Vagina (tissue), 2 donors: ENCODE data around the gene NEO1.

Experiments
- POLR2A ChIP-seq, 2 donors: fragments of 450-650 bp; IDR thresholded peaks; one replicate each; pipeline ENCODE4 v1.6.1; 2017; ENCODE audit warnings: antibody characterized with exemption in 2 of 2, mild to moderate bottlenecking in 2 of 2, moderate library complexity in 2 of 2
- TF ChIP-seq, protein P1 (sequence below), 3 experiments: fragments of 450-650 bp in 2 of 3; fragments of 200-600 bp in 1 of 3; sonication (generic) in 1 of 3; IDR thresholded peaks; one replicate each; pipeline ENCODE4 v1.5.1; 2017 to 2019; ENCODE audit warnings: antibody characterized with exemption in 3 of 3, mild to moderate bottlenecking in 2 of 3, moderate library complexity in 2 of 3

DNA sequence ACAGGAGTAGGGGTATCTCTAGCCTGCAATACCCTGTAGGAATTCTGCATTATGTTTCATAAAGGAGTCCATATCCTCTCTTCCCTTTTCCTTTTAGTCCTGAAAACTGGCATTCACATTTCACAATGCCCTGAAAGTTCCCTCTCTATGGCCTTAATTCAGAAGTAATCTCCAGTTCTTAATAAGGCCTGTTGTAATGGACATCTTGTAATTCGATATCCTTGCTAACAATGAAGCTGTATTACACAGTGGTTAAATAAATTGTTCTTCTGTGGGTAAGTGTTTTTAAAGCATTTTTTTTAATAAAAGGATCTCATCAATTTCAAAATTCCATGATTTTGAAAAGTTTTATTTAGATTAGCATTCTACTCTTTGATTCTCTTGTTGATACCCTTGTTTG lies 34.3 kb upstream of the NEO1 start:
- TF ChIP-seq, protein P1, sequence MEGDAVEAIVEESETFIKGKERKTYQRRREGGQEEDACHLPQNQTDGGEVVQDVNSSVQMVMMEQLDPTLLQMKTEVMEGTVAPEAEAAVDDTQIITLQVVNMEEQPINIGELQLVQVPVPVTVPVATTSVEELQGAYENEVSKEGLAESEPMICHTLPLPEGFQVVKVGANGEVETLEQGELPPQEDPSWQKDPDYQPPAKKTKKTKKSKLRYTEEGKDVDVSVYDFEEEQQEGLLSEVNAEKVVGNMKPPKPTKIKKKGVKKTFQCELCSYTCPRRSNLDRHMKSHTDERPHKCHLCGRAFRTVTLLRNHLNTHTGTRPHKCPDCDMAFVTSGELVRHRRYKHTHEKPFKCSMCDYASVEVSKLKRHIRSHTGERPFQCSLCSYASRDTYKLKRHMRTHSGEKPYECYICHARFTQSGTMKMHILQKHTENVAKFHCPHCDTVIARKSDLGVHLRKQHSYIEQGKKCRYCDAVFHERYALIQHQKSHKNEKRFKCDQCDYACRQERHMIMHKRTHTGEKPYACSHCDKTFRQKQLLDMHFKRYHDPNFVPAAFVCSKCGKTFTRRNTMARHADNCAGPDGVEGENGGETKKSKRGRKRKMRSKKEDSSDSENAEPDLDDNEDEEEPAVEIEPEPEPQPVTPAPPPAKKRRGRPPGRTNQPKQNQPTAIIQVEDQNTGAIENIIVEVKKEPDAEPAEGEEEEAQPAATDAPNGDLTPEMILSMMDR (IDR thresholded peaks at IDR 0.05): no peak
- no peak for TF ChIP-seq POLR2A (IDR thresholded peaks at IDR 0.05)
